COR-L47 (cell line): Measurements from ENCODE around the gene CMC1.

Experiments
- DNase-seq: peaks from one replicate; lab custom pipeline; 2025; lab: John Stamatoyannopoulos, UW

Gene CMC1

DNA sequence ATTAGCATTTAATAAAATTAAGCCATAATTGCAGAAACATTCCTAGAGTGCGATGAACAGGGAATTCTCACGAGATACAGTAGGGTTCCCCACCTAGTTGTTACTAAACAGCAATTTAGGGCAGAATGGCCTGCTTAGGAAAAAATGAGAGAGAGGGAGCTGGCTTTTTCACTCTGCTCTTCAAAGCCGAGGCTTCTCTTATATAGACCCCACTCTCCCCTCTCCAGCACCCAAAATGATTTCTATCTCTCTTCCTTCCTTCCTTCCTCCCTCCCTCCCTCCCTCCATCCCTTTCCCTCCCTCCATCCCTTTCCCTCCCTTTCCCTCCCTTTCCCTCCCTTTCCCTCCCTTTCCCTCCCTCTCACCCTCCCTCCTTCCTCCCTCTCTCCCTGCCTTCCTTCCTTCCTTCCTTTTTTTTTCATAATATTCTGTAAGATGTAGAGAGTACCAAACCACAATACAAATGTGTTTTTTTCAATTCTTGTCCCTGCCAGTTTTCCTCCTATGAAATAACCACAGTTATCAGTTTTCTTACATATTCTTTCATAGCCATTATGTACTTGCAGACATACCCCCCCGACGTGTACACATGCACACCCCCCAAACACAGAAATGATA lies 59.0 kb downstream of the CMC1 start:
- DNase-seq: no peak

- no peak for DNase-seq
These were observed 60.3 kb downstream of the CMC1 start for GRCh38 chr3:28301688-28302087.

- DNase-seq: no peak
These were observed 66.8 kb downstream of the CMC1 start for GRCh38 chr3:28308196-28308595.

- no peak for DNase-seq
These were observed 74.3 kb downstream of the CMC1 start for GRCh38 chr3:28315711-28316110.

- no peak for DNase-seq
These were observed 74.8 kb downstream of the CMC1 start for GRCh38 chr3:28316226-28316625.

DNA sequence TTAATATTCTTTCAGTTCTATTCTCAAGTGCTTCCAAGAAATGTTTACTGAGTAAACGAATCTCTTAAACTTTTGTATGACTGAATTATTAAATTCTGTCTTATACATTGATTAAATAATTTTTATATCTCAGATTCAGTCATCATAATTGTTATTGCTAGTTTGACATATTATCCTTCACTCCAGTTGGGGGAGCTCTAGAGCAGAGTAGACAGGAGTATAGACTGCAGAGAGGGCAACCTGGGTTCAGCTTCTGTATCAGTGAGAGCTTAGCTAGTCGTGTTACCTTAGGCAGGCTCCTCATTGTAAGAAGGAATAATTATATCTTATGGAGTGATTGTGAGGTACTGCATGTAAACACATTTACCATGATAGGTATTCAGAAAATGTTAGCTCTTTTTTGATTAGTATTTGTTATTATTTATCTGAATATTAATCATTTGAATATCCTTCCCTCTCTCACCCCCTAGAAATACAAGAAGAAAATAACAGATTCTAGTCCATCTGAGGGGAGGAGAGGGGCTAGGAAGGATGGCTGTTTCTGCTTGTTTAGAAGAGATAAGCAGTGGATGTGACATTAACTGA lies 76.1 kb downstream of the CMC1 start:
- peak; percentile 33 for DNase-seq

DNA sequence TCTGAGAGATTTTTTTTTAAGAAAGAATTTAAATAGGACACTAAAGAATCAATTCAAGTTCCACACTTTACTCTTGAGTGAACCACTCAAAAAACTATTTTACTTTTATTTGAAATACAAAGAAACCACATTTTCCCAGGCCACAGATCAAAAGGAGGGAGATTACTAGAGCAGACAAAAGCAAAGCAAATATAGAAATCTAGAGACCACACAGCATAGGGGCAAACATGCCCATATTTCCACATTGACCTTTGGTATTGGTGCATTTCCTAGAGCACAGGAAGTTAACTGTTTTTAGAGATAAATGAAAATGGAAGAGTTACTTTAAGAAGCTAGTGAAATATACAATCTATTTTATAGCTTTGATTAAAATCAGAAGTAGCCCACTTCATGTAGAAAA lies 79.6 kb downstream of the CMC1 start:
- DNase-seq: no peak

DNA sequence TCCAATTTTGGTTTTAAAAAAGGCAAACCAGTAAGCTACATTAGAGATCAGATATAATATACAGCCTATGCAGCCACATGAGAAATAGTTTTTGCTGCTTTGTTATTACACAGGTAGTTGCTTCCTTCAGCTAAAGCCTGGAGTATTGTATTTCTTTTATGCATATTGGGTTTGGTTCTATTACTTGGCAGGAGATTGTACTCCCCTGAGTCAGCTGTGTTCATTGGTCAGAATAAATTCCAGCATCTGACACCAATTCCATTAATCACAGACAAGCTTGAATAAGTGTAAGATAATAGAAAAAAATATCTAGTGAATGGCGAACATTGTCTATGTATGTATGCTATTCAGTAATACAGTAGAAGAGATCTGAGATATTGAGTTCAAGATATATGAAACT lies 81.0 kb downstream of the CMC1 start:
- no peak for DNase-seq

DNA sequence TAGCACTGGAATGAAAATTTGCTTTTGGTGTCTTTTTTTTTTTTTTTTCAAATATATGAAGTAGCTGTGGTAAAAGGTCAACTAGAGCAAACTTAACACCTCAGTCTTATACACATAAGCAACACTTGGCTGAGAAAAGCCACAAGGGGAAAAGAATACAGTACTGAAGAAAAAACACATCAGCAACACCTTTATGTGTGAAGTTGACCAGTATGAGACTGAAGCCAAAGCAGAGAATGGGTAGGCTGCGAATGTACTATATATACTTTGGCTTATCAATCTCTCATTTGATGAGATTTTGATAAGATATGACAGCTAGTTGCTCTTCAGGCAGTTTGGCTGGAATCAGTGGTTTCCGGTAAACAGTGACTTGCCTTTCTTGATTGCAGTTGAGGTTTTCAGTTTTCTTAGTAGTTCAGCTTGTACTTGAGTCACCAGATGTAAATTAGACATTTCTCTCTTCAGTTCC lies 85.1 kb downstream of the CMC1 start:
- DNase-seq: no peak

- peak; percentile 1 for DNase-seq
These were observed 87.1 kb downstream of the CMC1 start for GRCh38 chr3:28328188-28329151.

DNA sequence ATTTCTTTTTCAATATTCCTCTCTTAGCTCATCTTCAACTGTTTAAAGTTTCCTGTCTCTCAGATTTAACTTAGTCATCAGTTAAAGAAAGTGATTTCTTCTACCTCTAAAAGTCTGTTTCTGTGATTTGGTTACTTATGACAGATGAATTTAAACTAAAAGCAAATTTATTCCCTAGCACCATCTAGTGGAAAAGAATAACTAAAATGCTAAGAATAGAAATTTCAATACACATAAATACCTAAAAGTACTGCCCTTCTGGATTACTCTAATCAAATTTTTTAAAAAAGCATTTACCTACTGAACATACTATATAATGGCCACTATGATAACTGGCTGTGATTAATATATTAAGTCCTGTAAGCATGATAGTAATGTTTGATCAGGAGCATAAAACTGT lies 93.1 kb downstream of the CMC1 start:
- DNase-seq: no peak

DNA sequence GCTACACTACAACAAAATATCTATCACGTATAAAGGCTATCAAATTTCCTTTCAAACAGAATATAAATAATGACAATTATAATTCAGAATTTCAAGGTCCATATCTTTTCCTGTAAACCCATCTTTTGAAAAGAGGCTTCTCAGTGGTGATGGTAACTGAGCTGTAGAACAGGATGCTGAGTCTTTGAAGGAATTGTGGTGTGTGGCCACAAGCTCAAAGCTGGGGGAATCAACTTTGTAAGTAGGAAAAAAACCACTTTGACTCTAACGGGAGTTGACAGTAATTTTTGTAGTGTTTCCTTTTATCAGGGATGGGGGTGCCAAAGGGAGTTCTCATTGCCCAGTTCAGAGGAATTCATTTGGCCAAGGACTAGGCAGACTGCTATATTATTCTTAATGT lies 93.8 kb downstream of the CMC1 start:
- DNase-seq: no peak

GRCh38 chr3:28337230-28337629 lies 95.8 kb downstream of the CMC1 start:
- no peak for DNase-seq

- DNase-seq: no peak
These were observed 101.7 kb downstream of the CMC1 start for GRCh38 chr3:28343144-28343543.

GRCh38 chr3:28345690-28346089 lies 104.3 kb downstream of the CMC1 start:
- DNase-seq: no peak

DNA sequence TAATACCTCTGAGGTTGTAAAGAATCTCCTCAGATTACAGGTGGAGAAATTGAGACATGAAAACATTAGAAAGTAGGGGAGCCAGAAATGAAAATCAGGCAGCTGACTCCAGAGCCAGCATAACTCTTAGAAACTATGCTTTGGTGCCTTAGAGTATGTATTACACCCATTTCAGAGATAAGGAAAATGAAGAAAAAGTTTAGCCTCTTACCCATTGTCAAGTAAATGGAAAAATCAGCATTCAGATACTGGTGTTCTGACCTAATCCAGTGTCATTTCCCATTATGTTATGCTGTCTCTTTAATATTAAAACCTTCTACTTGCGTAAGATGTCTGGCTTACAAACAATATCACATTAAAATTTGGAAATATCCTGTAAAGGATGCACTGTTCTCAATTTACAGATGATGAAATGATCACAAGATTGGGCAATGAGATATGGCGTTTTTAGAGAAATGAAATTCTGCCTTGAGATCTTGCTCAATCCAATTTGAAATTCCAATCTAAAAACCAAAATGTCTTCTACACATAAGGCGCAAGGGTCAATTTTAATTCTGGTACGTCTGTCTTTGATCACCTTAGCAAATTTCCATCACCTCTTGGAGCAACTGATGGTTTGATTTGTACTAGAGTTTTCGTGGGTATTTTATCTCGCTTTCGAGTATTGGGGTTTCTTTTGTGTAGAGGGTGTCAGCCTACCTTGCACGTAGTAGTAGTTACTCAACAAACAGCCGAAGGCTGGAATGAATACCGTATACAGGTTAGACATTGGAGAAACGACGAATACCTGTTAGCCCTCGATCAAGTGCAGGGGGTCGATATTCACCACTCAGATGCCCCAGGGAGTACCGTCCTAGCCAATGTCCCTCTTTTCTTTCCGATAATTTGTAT lies 106.2 kb downstream of the CMC1 start:
- DNase-seq: no peak

- no peak for DNase-seq
These were observed 106.8 kb downstream of the CMC1 start for GRCh38 chr3:28348265-28348628.

DNA sequence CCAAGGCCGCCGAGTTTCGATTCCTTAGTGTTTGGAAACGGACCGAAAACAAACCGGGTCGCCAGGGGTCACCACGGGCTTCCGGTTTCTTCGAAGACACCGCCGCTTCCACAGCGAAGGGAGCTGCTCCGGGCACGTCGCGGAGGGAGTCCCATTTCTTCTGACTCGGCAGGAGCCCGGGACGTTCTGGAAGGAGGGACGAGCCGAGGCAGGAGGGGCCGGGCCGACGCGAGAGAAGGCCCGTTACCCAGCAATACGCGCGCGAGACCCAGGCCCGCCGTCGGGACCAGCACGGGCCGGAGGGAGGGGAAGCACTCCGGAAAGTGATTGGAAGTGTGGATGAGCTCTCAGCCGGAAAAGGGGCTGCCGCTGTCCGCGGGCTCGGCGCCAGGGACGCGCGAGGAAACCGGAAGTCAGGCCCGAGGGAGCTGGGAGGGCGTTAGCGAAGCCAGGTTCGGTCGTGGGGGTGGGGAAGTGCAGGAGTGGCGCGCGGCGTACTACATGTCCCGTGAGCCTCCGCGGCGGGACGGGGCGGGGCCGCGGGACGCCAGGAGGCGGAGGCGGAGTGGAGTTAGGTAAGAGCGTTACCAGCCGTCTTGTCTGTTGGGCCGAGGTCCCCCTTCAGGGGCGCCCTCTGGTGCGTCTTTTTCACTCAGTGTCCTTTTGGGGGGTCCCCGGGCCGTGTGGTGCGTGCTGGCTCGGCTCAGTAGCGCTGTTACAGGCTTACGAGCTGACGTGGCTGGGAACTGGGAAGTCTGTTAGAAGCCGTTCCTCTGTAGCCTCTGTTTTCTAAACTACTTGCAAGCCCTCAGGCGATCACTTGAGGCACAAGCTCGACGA lies 107.4 kb downstream of the CMC1 start, which contains the start of the genes AZI2 and ZCWPW2:
Gene AZI2, minus strand, starts transcription at position 196 of the 840 bp plus-strand sequence. CDS start 8,207 bp downstream, outside the sequence.
Gene ZCWPW2, plus strand, starts transcription at position 93 of the 840 bp plus-strand sequence. CDS start 64,348 bp downstream, outside the sequence.
- peak; percentile 80 for DNase-seq

DNA sequence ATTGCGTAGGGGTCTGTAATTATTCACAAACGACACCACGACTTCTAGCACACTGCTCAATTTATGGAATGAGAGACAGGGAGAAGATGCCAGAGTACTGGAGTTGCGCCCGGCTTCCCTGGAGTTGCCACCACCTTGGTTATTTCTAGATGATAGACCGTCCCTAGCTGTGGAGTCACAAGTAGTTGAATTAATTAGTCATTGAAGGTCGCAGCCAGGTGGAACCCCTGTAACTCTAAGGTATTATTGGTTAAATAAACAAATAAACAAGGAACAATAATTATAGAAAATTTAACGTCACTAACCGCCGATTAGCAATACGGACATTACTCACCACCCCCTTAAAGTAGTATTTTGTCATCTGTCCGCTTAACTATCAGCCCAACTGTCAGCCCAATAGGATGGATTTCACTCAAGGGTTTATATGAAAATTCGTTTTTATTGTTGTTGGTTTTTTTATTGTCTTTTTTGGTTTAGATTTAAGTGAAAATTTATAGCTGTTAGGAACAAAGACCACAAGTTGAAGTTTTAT lies 108.1 kb downstream of the CMC1 start:
- no peak for DNase-seq
